Measurements from ENCODE around the gene ZDHHC1. TPM values are rescaled to one million over a fixed set of nuclear protein-coding genes. Genes with fewer than 3 reads are reported as not detected.

ZDHHC1 gene
- total and polyA plus RNA-seq, 2 of the 13 experiments (the other 11 are each of a cell fraction or from before 2014, with no cell fraction given) = 0.51 to 1.1 TPM

DNA sequence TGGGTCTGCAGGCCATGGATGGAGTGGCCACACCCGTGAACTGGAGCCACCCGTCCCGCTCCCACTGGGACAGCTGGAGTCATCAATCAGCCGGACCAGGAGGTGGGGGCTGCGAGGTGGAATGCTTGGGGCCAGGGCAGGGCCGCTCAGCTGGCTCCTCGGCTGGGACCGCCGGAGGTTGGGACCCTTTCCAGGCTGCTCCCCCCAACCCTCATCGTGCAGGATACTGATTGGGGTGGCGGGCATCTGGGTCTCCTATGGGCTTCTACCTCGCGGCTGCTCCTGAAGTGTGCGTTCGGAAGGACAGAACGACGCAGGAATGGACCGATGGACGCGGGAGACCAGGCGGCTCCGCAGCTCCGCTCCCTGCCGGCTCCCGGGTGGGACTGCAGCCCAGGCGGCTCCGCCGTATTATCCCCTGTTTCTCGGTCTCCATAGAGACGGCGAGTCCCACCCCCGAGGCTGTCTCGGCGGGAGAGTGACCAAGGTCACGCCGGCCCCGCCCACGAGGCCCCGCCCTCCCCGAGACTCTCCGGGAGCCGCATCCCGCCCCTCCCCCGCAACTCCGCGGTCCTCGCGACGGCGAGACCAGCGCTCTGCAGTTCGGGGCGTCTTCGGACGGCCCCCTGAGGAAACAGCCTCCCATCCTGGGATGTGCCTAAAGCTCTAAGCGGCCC is 23.0 kb downstream of the ZDHHC1 start, which contains the start of gene TPPP3 (continued):
- TF ChIP-seq, protein P1, sequence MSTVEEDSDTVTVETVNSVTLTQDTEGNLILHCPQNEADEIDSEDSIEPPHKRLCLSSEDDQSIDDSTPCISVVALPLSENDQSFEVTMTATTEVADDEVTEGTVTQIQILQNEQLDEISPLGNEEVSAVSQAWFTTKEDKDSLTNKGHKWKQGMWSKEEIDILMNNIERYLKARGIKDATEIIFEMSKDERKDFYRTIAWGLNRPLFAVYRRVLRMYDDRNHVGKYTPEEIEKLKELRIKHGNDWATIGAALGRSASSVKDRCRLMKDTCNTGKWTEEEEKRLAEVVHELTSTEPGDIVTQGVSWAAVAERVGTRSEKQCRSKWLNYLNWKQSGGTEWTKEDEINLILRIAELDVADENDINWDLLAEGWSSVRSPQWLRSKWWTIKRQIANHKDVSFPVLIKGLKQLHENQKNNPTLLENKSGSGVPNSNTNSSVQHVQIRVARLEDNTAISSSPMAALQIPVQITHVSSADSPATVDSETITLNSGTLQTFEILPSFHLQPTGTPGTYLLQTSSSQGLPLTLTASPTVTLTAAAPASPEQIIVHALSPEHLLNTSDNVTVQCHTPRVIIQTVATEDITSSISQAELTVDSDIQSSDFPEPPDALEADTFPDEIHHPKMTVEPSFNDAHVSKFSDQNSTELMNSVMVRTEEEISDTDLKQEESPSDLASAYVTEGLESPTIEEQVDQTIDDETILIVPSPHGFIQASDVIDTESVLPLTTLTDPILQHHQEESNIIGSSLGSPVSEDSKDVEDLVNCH (CRISPR knock-in tag; IDR thresholded peaks at IDR 0.05) = no peak
- TF ChIP-seq TMF1 (CRISPR knock-in tag; IDR thresholded peaks at IDR 0.05; ENCODE audit: low read depth) (0 out of 2 replicates have a peak, but pooled peaks have one; percentile 40), REL (CRISPR knock-in tag; conservative IDR thresholded peaks at IDR 0.05) (no peak), FOXA3 (CRISPR knock-in tag; IDR thresholded peaks at IDR 0.05) (no peak), ZNF33B (CRISPR knock-in tag; IDR thresholded peaks at IDR 0.05) (no peak), HNRNPH1 (optimal IDR thresholded peaks at IDR 0.05; ENCODE audit: low read depth, low read length) (no peak), AKAP8 (CRISPR knock-in tag; IDR thresholded peaks at IDR 0.05) (no peak), ZSCAN20 (CRISPR knock-in tag; IDR thresholded peaks at IDR 0.05; ENCODE audit: borderline replicate concordance) (no peak), ZNF644 (CRISPR knock-in tag; IDR thresholded peaks at IDR 0.05; ENCODE audit: low read depth) (no peak), ZBTB21 (CRISPR knock-in tag; IDR thresholded peaks at IDR 0.05) (no peak), ZNF160 (CRISPR knock-in tag; IDR thresholded peaks at IDR 0.05) (no peak), HDAC1 (CRISPR knock-in tag; IDR thresholded peaks at IDR 0.05) (no peak), HDAC2 (CRISPR knock-in tag; IDR thresholded peaks at IDR 0.05) (no peak), ZNF3 (CRISPR knock-in tag; IDR thresholded peaks at IDR 0.05) (no peak), FOXO1 (CRISPR knock-in tag; IDR thresholded peaks at IDR 0.05) (no peak), NR2F6 (IDR thresholded peaks at IDR 0.05) (no peak), NR2F6 (CRISPR knock-in tag; IDR thresholded peaks at IDR 0.05) (no peak), FOXK2 (IDR thresholded peaks at IDR 0.05) (no peak), RAD51 (IDR thresholded peaks at IDR 0.05; ENCODE audit: borderline replicate concordance) (no peak), RFX1 (IDR thresholded peaks at IDR 0.05) (peak; percentile 33; the same call in 1 of the 2 replicates)
- TF ChIP-seq, protein P2, sequence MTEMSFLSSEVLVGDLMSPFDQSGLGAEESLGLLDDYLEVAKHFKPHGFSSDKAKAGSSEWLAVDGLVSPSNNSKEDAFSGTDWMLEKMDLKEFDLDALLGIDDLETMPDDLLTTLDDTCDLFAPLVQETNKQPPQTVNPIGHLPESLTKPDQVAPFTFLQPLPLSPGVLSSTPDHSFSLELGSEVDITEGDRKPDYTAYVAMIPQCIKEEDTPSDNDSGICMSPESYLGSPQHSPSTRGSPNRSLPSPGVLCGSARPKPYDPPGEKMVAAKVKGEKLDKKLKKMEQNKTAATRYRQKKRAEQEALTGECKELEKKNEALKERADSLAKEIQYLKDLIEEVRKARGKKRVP (CRISPR knock-in tag; IDR thresholded peaks at IDR 0.05) = no peak
- TF ChIP-seq, protein P3, sequence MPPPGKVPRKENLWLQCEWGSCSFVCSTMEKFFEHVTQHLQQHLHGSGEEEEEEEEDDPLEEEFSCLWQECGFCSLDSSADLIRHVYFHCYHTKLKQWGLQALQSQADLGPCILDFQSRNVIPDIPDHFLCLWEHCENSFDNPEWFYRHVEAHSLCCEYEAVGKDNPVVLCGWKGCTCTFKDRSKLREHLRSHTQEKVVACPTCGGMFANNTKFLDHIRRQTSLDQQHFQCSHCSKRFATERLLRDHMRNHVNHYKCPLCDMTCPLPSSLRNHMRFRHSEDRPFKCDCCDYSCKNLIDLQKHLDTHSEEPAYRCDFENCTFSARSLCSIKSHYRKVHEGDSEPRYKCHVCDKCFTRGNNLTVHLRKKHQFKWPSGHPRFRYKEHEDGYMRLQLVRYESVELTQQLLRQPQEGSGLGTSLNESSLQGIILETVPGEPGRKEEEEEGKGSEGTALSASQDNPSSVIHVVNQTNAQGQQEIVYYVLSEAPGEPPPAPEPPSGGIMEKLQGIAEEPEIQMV (CRISPR knock-in tag; IDR thresholded peaks at IDR 0.05; ENCODE audit: low read depth) = no peak; the same call in 1 of the 2 replicates
- TF ChIP-seq, protein P4, sequence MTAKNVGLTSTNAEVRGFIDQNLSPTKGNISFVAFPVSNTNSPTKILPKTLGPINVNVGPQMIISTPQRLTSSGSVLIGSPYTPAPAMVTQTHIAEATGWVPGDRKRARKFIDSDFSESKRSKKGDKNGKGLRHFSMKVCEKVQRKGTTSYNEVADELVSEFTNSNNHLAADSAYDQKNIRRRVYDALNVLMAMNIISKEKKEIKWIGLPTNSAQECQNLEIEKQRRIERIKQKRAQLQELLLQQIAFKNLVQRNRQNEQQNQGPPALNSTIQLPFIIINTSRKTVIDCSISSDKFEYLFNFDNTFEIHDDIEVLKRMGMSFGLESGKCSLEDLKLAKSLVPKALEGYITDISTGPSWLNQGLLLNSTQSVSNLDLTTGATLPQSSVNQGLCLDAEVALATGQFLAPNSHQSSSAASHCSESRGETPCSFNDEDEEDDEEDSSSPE (CRISPR knock-in tag; IDR thresholded peaks at IDR 0.05) = peak; percentile 49
- TF ChIP-seq, protein P5, sequence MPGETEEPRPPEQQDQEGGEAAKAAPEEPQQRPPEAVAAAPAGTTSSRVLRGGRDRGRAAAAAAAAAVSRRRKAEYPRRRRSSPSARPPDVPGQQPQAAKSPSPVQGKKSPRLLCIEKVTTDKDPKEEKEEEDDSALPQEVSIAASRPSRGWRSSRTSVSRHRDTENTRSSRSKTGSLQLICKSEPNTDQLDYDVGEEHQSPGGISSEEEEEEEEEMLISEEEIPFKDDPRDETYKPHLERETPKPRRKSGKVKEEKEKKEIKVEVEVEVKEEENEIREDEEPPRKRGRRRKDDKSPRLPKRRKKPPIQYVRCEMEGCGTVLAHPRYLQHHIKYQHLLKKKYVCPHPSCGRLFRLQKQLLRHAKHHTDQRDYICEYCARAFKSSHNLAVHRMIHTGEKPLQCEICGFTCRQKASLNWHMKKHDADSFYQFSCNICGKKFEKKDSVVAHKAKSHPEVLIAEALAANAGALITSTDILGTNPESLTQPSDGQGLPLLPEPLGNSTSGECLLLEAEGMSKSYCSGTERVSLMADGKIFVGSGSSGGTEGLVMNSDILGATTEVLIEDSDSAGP (CRISPR knock-in tag; IDR thresholded peaks at IDR 0.05; ENCODE audit: borderline replicate concordance) = peak; percentile 15; the same call in 1 of the 2 replicates
- TF ChIP-seq, protein P6, sequence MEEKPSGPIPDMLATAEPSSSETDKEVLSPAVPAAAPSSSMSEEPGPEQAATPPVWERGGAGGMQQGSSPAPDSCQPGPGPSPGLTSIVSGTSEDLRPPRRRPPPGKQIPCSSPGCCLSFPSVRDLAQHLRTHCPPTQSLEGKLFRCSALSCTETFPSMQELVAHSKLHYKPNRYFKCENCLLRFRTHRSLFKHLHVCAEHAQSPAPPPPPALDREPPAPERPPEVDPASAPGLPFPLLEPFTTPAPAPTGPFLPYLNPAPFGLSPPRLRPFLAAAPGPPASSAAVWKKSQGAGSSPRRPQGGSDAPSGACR (CRISPR knock-in tag; IDR thresholded peaks at IDR 0.05) = no peak

Measured in HepG2 (cell line).